D721Med (cell line): ENCODE data around the gene NPRL2.
A peak's percentile ranks its signal among the peaks of the same experiment; 100 is the strongest.

ENCODE experiments used
- DNase-seq: peaks from one replicate; pipeline ENCODE4 v3.0.0; 2011; ENCODE audit warnings: low spot score; ENCODE audit not compliant: insufficient read length
- FAIRE-seq: peaks from 2 replicates; lab custom pipeline; 2011; peaks lifted over from hg19 to GRCh38; lab: Jason Lieb, UNC
- TF ChIP-seq, protein P1 (sequence below): IDR thresholded peaks from 2 replicates; pipeline ENCODE4 v1.5.1; 2012; ENCODE audit warnings: mild to moderate bottlenecking, control low read depth; ENCODE audit not compliant: insufficient read depth; ENCODE audit errors: missing control alignments

The NPRL2 gene

GRCh38 chr3:50340448-50341329 is 9.9 kb downstream of the NPRL2 start, which contains the start of gene RASSF1:
TSS of gene RASSF1 (minus strand) at chr3:50340836. CDS start at chr3:50340805, 31 bp downstream.
- DNase-seq (no peak), FAIRE-seq (no peak)
- TF ChIP-seq, protein P1, sequence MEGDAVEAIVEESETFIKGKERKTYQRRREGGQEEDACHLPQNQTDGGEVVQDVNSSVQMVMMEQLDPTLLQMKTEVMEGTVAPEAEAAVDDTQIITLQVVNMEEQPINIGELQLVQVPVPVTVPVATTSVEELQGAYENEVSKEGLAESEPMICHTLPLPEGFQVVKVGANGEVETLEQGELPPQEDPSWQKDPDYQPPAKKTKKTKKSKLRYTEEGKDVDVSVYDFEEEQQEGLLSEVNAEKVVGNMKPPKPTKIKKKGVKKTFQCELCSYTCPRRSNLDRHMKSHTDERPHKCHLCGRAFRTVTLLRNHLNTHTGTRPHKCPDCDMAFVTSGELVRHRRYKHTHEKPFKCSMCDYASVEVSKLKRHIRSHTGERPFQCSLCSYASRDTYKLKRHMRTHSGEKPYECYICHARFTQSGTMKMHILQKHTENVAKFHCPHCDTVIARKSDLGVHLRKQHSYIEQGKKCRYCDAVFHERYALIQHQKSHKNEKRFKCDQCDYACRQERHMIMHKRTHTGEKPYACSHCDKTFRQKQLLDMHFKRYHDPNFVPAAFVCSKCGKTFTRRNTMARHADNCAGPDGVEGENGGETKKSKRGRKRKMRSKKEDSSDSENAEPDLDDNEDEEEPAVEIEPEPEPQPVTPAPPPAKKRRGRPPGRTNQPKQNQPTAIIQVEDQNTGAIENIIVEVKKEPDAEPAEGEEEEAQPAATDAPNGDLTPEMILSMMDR = no peak

DNA sequence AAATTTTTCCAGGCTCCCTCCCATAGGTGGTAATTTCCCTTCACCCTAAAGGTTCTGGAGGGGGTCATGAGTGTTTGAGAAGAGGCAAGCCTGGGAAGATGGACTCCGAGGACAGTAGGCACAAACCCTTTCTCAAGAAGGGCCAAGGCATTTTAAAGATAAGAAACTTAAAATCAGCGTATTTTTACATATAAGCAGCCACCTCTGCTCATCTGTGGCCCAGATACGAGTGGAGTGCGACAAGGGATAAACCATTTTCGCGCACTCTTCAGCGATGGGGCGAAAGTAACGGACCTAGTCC is 10.5 kb downstream of the NPRL2 start:
- DNase-seq (no peak), FAIRE-seq (no peak)
- TF ChIP-seq, protein P1 = no peak

DNA sequence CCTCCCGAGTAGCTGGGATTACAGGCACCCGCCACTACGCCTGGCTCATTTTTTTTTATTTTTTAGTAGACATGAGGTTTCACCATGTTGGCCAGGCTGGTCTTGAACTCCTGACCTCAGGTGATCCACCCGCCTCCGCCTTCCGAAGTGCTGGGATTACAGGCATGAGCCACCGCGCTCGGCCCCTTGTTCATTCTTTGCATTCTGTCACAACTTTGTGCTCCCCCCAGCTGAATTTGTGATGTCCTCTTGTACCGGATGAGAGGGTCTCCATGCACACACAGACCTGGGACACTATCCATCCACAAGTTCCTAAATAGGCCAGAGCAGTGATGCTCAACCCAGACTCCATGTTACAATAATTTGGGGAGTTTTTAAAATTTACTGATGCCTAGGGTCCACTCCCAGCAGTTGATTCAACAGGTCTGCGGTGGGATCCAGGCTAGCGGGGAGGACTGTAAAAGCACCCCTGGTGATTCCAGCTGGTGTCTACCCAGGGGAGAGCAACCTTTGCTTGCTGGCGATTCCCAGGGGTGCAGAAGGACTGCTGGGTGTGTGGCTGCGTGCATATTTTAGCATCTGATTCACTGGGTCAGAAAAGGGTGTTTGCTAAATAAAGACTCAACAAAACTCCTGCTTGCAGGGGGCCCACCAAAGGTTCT is 11.0 kb downstream of the NPRL2 start:
- no peak for DNase-seq
- no peak for FAIRE-seq
- TF ChIP-seq, protein P1 = no peak

GRCh38 chr3:50338965-50339364 is 11.6 kb downstream of the NPRL2 start:
- no peak for DNase-seq
- TF ChIP-seq, protein P1 = no peak
- FAIRE-seq = no peak

DNA sequence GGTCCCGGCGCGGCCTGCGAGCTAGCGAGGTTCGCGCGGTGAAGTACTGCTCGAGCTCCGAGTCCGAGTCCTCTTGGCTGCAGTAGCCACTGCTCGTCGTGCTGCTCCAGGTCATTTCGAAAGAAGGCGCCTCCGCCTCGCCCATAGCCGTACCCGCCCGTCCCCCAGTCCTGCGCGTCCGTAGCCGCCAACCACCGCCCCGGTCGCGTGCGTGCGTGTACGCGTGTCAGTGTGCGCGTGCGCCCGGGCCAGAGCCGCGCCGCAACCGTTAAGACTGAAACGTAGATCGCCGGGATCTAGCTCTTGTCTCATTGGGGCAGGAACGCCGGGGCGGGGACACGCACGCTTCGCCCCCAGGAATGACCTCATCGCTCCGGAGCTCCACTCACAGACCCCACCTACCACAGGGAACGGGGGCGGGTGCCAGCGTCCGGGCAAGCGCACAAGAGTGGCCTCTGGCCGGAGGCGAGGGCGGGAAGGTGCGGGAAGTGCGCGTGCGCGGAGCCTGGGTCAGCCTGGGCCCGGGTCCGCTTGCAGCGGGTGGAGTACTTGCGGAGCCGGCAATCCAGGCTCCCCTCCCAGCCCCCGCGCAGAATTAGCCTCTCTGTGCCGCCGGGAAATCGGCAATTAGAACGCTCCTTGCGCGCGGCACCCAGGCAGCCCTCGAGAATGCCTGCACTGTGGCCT is 13.3 kb downstream of the NPRL2 start:
- no peak for FAIRE-seq
- TF ChIP-seq, protein P1 = no peak
- DNase-seq = peak; percentile 100

DNA sequence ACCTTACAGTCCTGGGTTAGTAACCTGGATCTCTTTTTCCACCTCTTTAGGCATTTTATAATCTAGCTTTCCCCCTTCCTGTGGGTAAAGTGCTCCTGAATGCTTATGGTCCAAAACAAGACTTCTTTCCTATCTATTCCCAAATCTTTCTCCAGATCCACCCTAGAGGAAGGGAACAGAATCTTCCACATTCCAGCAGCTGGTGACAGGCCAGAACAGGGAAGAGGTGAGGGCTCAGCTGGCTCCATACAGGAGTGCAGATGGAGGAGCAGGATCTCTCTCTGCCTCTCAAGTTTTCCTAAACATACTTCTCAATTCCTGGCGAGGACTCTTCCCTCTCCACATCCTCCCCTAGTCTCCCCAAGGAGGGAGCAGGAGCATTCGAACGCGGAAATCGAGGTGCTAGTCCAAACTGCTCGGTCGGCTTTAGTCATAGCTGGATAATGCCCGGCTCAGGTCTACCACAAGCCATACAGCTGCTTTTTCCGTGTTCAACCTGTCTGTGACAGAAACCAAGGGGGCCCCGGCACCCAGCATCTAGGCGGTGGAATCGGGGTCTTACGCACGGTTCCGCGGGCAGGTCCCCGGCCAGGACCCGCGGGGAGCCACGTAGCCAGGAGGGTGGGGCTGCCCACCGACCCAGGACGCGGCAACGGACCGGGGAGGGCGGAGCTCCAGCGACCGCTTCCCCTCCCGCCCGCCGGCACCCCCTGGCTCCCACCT is 14.0 kb downstream of the NPRL2 start:
- FAIRE-seq = no peak
- TF ChIP-seq, protein P1 = no peak
- no peak for DNase-seq
